H1 (cell line): ENCODE results near the gene MRPS27. TPM values are rescaled to one million over a fixed set of nuclear protein-coding genes. Genes with fewer than 3 reads are reported as not detected.

ENCODE experiments used
- RAD21 ChIP-seq, 2 experiments: IDR thresholded peaks in 1 of 2; conservative IDR thresholded peaks in 1 of 2; 2 replicates each; pipeline ENCODE4 v1.6.1; 2011; ENCODE audit warnings: low read depth in 2 of 2, low read length in 2 of 2, improper control_type of control experiment in 1 of 2, inconsistent platforms in 1 of 2, mild to moderate bottlenecking in 1 of 2, moderate library complexity in 1 of 2
- polyA plus RNA-seq, 7 experiments: library from polyadenylated mRNA; depleted of rRNA in 3 of 7; stranded (reverse) in 5 of 7; unstranded in 2 of 7; fragments of >200 nt in 5 of 7; fragments of 200-250 nt in 2 of 7; gene quantifications; 1 replicate in 5 of 7; 2 replicates in 1 of 7; 4 replicates in 1 of 7; pipeline versions ENCODE4 v1.2.1 to v1.2.3, GENCODE V29; 2011 to 2013; ENCODE audit warnings: missing spikeins in 2 of 7, mixed read lengths in 2 of 7
- total RNA-seq: library from RNA; stranded (reverse); fragmentation: NEBNext Ultra II Directional; extraction: Animal tissue kit (Norgen Biotek cat#: 25700); gene quantifications from 2 replicates; pipeline ENCODE4 v1.2.1, GENCODE V29; 2021

The MRPS27 gene
- total and polyA plus RNA-seq, 2 of the 8 experiments (the other 6 are each of a cell fraction or from before 2014, with no cell fraction given): 93.2 to 102 TPM

- no peak for TF ChIP-seq RAD21 (IDR thresholded peaks at IDR 0.05 in 1 of 2, conservative IDR thresholded peaks at IDR 0.05 in 1 of 2; ENCODE audit: low read depth in 2 of 2, low read length in 2 of 2)
Observed at GRCh38 chr5:72353046-72353445, 33.0 kb upstream of the MRPS27 start (continued).
